ENCODE measurements around the gene SNRPE. TPM values are rescaled to one million over a fixed set of nuclear protein-coding genes. Genes with fewer than 3 reads are reported as not detected.
A peak's percentile ranks its signal among the peaks of the same experiment; 100 is the strongest.
"Not testable (repeated sequence)": the region's sequence is repeated elsewhere in the genome, so short reads cannot be mapped to it uniquely, and the experiment has no call there.

The SNRPE gene
- total RNA-seq: 100 to 1,000 TPM; 327 to 339 TPM

- ChIA-PET POLR2A (interaction anchor here (1.0 to 1.4 kb wide), 2 partner anchors 11 to 267 kb away, joined by 3 to 5 read pairs; no protein-coding TSS in a partner anchor), CTCF (interaction anchor here (0.6 to 5.7 kb wide), 5 partner anchors 13 to 537 kb away, joined by 3 to 58 read pairs (median 4); no protein-coding TSS in a partner anchor)
- H3K36me3 Mint-ChIP-seq: peaks cover 34% of the 10 kb centered on the region
- H3K27ac Mint-ChIP-seq: peak within 1 kb of the TSS; percentile 90
- no peaks in the 10 kb centered on the region for H3K27me3 Mint-ChIP-seq
- H3K4me1 Mint-ChIP-seq (ENCODE audit: low read depth): peaks cover 10% of the 10 kb centered on the region
- no peaks in the 10 kb centered on the region for H3K9me3 Mint-ChIP-seq
- H3K4me3 Mint-ChIP-seq: peak within 1 kb of the TSS; percentile 93
- intact Hi-C loops (cut with micrococcal nuclease): loop anchor here (1.0 to 10.0 kb wide), 7 partner anchors 67 to 1263 kb away; partner anchors contain the start of genes ATP2B4, LAX1, RBBP5 and ZBED6
- DNase-seq: peak; percentile 98
Measured at GRCh38 chr1:203861379-203862184, at the start of gene SNRPE. SNRPE (plus strand) TSS chr1:203861599; CDS start chr1:203861660, 61 bp downstream.

DNA sequence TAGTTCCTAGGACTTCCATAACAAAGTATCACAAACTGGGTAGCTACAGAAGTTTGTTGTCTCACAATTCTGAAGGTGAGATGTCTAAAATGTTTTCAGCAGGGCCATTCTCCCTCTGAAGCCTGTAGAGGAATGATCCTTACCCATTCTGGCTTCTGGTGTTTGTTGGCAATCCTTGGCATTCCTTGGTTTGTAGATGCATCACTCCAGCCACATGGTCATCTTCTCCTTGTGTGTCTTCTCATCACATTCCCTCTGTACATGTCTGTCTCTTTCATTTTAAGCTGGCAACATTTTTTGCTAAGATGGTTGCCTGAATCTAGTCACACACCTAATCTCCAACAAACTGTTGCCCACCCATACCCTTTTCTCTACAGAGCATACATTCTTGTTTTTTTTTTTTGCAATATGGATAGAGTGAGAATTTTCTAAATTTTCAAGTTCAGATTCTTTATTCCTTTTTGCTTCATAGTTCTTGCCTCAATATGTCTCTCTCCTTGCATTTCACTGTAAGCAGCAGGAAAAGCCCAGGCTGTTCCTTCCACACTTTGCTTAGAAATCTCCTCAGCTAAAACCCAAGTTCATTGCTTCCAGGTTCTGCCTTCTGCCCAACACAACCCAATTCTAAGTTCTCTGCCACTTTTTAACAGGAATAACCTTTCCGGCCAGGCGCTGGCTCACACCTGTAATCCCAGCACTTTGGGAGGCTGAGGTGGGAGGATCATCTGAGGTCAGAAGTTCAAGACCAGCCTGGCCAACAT lies 47.6 kb upstream of the SNRPE start:
- Mint-ChIP-seq H3K27me3 (no peaks in the 10 kb centered on the region), H3K27ac (no peak overlapping the region), H3K4me3 (no peak overlapping the region), H3K9me3 (no peaks in the 10 kb centered on the region), H3K36me3 (peaks cover 40% of the 10 kb centered on the region), H3K4me1 (ENCODE audit: low read depth) (peaks cover 11% of the 10 kb centered on the region)
- DNase-seq: no peak
- intact Hi-C loops (cut with micrococcal nuclease): no loop called here
- POLR2A ChIA-PET: no interaction called here
- CTCF ChIA-PET: no interaction called here

DNA sequence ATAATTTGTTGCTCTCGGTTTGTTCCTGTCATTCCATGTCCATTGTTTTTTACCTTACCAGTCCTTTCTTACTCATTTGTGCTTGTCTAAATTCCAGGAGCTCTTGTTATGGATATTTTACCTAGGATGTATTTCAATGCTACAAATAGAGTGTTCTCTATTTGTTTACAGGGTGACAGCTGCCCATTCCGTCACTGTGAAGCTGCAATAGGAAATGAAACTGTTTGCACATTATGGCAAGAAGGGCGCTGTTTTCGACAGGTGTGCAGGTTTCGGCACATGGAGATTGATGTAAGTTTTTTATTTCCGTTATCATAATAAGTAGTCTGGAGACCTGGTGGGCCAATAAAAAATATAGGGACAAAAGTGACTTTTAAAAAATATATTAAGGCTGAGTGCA lies 43.0 kb upstream of the SNRPE start:
- Mint-ChIP-seq H3K9me3 (no peaks in the 10 kb centered on the region), H3K27me3 (no peaks in the 10 kb centered on the region), H3K4me3 (no peak overlapping the region), H3K27ac (no peak overlapping the region), H3K36me3 (peaks cover 48% of the 10 kb centered on the region), H3K4me1 (ENCODE audit: low read depth) (peaks cover 17% of the 10 kb centered on the region)
- intact Hi-C loops (cut with micrococcal nuclease): no loop called here
- ChIA-PET CTCF (no interaction called here), POLR2A (no interaction called here)
- no peak for DNase-seq

- Mint-ChIP-seq H3K27ac (no peak overlapping the region), H3K4me3 (no peak overlapping the region), H3K36me3 (peaks cover 49% of the 10 kb centered on the region), H3K9me3 (no peaks in the 10 kb centered on the region), H3K4me1 (ENCODE audit: low read depth) (peaks cover 25% of the 10 kb centered on the region), H3K27me3 (no peaks in the 10 kb centered on the region)
- POLR2A ChIA-PET: no interaction called here
- CTCF ChIA-PET: no interaction called here
- DNase-seq: no peak
- intact Hi-C loops (cut with micrococcal nuclease): loop anchor here (10.0 kb wide), 2 partner anchors 59 to 199 kb away; partner anchors contain the start of genes ATP2B4 and LAX1
Measured at GRCh38 chr1:203823306-203823705, 38.1 kb upstream of the SNRPE start.

DNA sequence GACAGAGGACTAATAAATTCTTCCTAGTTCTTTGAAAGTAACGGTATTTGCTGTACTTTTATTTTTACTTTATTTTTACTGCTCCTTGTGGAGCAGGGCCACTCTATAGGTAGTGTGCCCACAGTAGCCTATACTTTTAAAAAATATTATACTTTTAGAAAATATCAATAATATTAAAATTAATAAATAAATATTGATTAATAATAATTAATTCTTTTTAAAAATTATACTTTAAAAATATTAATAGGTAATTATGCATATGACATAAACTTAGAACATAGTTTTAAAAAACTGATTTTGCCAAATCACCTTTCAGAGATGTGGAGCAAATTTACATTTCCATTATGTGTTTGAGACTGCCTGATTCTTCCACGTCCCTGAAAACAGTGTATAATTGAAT lies 35.2 kb upstream of the SNRPE start:
- POLR2A ChIA-PET: no interaction called here
- no peak overlapping the region for H3K27ac Mint-ChIP-seq
- H3K27me3 Mint-ChIP-seq: no peaks in the 10 kb centered on the region
- intact Hi-C loops (cut with micrococcal nuclease): loop anchor here (10.0 kb wide), 2 partner anchors 61 to 201 kb away; partner anchors contain the start of genes ATP2B4 and LAX1
- peaks cover 20% of the 10 kb centered on the region for H3K4me1 Mint-ChIP-seq (ENCODE audit: low read depth)
- H3K36me3 Mint-ChIP-seq: peaks cover 46% of the 10 kb centered on the region
- H3K9me3 Mint-ChIP-seq: no peaks in the 10 kb centered on the region
- DNase-seq: no peak
- no peak overlapping the region for H3K4me3 Mint-ChIP-seq
- CTCF ChIA-PET: interaction anchor here (1.8 kb wide), 1 partner anchor 303 kb away, joined by 4 read pairs; no protein-coding TSS in a partner anchor

- H3K27me3 Mint-ChIP-seq: no peaks in the 10 kb centered on the region
- ChIA-PET POLR2A (interaction anchor here (0.6 kb wide), 1 partner anchor 91 kb away, joined by 4 read pairs; no protein-coding TSS in a partner anchor), CTCF (interaction anchor here (1.8 kb wide), 1 partner anchor 301 kb away, joined by 4 read pairs; no protein-coding TSS in a partner anchor)
- H3K4me3 Mint-ChIP-seq: no peak overlapping the region
- peaks cover 13% of the 10 kb centered on the region for H3K4me1 Mint-ChIP-seq (ENCODE audit: low read depth)
- no peaks in the 10 kb centered on the region for H3K9me3 Mint-ChIP-seq
- intact Hi-C loops (cut with micrococcal nuclease): loop anchor here (10.0 kb wide), 2 partner anchors 63 to 203 kb away; partner anchors contain the start of genes ATP2B4 and LAX1
- no peak for DNase-seq
- peaks cover 41% of the 10 kb centered on the region for H3K36me3 Mint-ChIP-seq
- H3K27ac Mint-ChIP-seq: no peak overlapping the region
Measured at GRCh38 chr1:203828002-203828401, 33.4 kb upstream of the SNRPE start.

- H3K4me3 Mint-ChIP-seq: no peak overlapping the region
- H3K27ac Mint-ChIP-seq: no peak overlapping the region
- ChIA-PET CTCF (no interaction called here), POLR2A (no interaction called here)
- H3K9me3 Mint-ChIP-seq: no peaks in the 10 kb centered on the region
- peaks cover 42% of the 10 kb centered on the region for H3K36me3 Mint-ChIP-seq
- intact Hi-C loops (cut with micrococcal nuclease): loop anchor here (10.0 kb wide), 2 partner anchors 64 to 204 kb away; partner anchors contain the start of genes ATP2B4 and LAX1
- no peaks in the 10 kb centered on the region for H3K27me3 Mint-ChIP-seq
- H3K4me1 Mint-ChIP-seq (ENCODE audit: low read depth): peaks cover 11% of the 10 kb centered on the region
- no peak for DNase-seq
Measured at GRCh38 chr1:203828503-203828902, 32.9 kb upstream of the SNRPE start.

DNA sequence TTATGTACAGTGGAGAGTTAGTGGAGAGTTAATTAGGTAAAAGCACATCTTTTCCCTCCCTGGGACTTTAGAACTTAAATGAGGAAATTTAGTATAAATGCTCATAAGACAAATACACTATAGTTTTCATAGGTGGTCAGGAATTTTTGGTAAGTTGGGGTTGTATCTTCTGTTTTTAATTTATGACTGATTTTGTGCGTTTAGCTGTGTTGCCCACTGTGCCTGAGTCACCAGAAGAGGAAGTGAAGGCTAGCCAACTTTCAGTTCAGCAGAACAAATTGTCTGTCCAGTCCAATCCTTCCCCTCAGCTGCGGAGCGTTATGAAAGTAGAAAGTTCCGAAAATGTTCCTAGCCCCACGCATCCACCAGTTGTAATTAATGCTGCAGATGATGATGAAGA lies 32.2 kb upstream of the SNRPE start:
- peaks cover 46% of the 10 kb centered on the region for H3K36me3 Mint-ChIP-seq
- H3K9me3 Mint-ChIP-seq; H3K4me3 Mint-ChIP-seq; H3K27ac Mint-ChIP-seq; DNase-seq; CTCF ChIA-PET; H3K4me1 Mint-ChIP-seq (ENCODE audit: low read depth); POLR2A ChIA-PET; H3K27me3 Mint-ChIP-seq: not testable (repeated sequence)
- intact Hi-C loops (cut with micrococcal nuclease): loop anchor here (10.0 kb wide), 2 partner anchors 64 to 204 kb away; partner anchors contain the start of genes ATP2B4 and LAX1

- no peak overlapping the region for H3K4me3 Mint-ChIP-seq
- intact Hi-C loops (cut with micrococcal nuclease): no loop called here
- no peaks in the 10 kb centered on the region for H3K4me1 Mint-ChIP-seq (ENCODE audit: low read depth)
- POLR2A ChIA-PET: no interaction called here
- no peaks in the 10 kb centered on the region for H3K9me3 Mint-ChIP-seq
- H3K27me3 Mint-ChIP-seq: no peaks in the 10 kb centered on the region
- DNase-seq: no peak
- CTCF ChIA-PET: interaction anchor here (0.8 to 1.7 kb wide), 3 partner anchors 11 to 568 kb away, joined by 3 to 8 read pairs (median 3); no protein-coding TSS in a partner anchor
- no peak overlapping the region for H3K27ac Mint-ChIP-seq
- peaks cover 39% of the 10 kb centered on the region for H3K36me3 Mint-ChIP-seq
Measured at GRCh38 chr1:203835476-203835875, 25.9 kb upstream of the SNRPE start.

- Mint-ChIP-seq H3K4me1 (ENCODE audit: low read depth) (no peaks in the 10 kb centered on the region), H3K36me3 (peaks cover 47% of the 10 kb centered on the region), H3K27me3 (no peaks in the 10 kb centered on the region), H3K27ac (no peak overlapping the region), H3K4me3 (no peak overlapping the region), H3K9me3 (no peaks in the 10 kb centered on the region)
- intact Hi-C loops (cut with micrococcal nuclease): no loop called here
- CTCF ChIA-PET: no interaction called here
- no peak for DNase-seq
- POLR2A ChIA-PET: no interaction called here
Measured at GRCh38 chr1:203839081-203839480, 22.3 kb upstream of the SNRPE start.

GRCh38 chr1:203840208-203840808 lies 21.1 kb upstream of the SNRPE start:
- no peak overlapping the region for H3K4me3 Mint-ChIP-seq
- H3K27ac Mint-ChIP-seq: no peak overlapping the region
- no peaks in the 10 kb centered on the region for H3K4me1 Mint-ChIP-seq (ENCODE audit: low read depth)
- intact Hi-C loops (cut with micrococcal nuclease): no loop called here
- peaks cover 47% of the 10 kb centered on the region for H3K36me3 Mint-ChIP-seq
- POLR2A ChIA-PET: no interaction called here
- H3K27me3 Mint-ChIP-seq: no peaks in the 10 kb centered on the region
- no peaks in the 10 kb centered on the region for H3K9me3 Mint-ChIP-seq
- no peak for DNase-seq
- CTCF ChIA-PET: no interaction called here

GRCh38 chr1:203842559-203842876 lies 18.9 kb upstream of the SNRPE start:
- H3K27ac Mint-ChIP-seq: no peak overlapping the region
- intact Hi-C loops (cut with micrococcal nuclease): no loop called here

More at GRCh38 chr1:203842559-203842876, 18.9 kb upstream of the SNRPE start:
- DNase-seq: no peak
- H3K36me3 Mint-ChIP-seq: peaks cover 56% of the 10 kb centered on the region
- ChIA-PET CTCF (no interaction called here), POLR2A (no interaction called here)
- H3K4me1 Mint-ChIP-seq (ENCODE audit: low read depth): no peaks in the 10 kb centered on the region
- no peaks in the 10 kb centered on the region for H3K9me3 Mint-ChIP-seq
- no peaks in the 10 kb centered on the region for H3K27me3 Mint-ChIP-seq
- no peak overlapping the region for H3K4me3 Mint-ChIP-seq

All from activated CD4-positive, alpha-beta memory T cell treated with anti-CD3 and anti-CD28 coated beads for 36 hours (primary cell).